GM21367 (cell line): ENCODE measurements around the gene DEXI.

ENCODE experiments used
- ATAC-seq: cut with Tn5 transposase; IDR thresholded peaks from one replicate; pipeline ENCODE4 v1.9.1; 2021; ENCODE audit not compliant: unreplicated experiment

The DEXI gene

DNA sequence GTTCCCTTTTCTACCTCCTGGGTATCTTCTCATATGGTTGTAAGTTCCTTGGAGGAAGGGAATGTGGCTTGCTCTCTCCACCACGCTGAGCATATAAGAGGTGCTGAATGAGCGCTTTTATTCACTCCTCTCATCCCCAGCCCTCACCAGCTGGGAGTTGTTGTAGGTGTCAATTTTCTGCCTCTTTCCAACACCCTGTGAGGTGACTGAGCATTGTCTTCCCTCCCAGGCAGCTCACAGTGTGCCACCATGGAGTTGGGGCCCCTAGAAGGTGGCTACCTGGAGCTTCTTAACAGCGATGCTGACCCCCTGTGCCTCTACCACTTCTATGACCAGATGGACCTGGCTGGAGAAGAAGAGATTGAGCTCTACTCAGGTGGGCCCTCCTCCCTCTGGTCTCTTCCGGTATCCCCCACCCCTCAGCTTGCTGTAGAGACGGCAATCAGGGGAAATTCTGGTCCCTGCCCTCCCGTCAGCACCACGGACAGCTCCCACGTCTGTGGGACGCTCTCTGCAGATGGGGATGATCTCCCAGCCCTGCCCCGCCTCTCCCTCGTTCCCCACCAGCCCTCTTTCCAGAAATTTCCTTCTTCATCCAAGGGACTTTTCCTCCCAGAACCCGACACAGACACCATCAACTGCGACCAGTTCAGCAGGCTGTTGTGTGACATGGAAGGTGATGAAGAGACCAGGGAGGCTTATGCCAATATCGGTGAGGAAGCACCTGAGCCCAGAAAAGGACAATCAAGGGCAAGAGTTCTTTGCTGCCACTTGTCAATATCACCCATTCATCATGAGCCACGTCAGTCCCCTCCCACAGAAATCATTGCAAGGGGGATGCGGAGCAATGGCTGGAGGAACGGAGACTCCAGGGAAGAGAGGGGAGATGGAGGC, 47.0 kb downstream of the DEXI start:
- ATAC-seq, result no peak

DNA sequence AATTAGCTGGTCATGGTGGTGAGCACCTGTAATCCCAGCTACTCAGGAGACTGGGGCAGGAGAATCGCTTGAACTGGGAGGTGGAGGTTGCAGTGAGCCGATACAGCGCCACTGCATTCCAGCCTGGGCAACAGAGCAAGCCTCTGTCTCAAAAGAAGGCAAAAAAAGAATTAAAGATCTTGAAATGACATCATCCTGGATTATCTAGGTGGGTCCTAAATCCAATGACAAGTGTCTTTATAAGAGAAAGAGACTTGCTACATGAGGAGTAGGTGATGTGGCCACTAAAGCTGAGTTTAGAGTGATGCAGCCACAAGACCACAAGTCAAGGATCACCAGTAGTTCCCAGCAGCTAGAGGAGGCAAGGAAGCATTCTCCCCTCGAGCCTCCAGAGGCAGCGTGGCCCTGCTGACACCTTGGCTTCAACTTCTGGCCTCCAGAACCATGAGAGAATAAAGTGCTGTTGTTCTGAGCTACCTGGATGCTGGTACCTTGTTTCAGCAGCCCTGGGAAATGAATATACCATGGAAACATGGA, 49.4 kb downstream of the DEXI start:
- no peak for ATAC-seq

DNA sequence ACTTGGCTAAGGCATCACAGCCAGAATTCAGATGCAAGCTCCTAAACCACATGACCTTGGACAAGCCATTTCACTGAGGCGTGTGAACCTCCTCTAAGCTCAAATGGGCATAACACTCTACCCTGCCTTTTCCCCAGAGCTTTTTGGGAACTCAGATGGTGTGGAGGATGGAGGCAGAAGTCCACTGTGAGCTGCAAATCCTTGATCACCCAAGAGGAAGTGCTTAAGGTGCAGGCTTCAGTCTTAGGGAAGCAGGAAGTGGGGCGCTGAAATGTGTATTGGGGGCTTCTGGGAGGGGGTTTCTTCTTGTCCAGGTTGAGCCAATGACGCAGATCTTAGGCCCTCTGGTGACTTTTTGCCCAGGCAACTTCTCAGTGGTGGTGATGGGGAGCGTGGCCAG, 52.4 kb downstream of the DEXI start:
- no peak for ATAC-seq

DNA sequence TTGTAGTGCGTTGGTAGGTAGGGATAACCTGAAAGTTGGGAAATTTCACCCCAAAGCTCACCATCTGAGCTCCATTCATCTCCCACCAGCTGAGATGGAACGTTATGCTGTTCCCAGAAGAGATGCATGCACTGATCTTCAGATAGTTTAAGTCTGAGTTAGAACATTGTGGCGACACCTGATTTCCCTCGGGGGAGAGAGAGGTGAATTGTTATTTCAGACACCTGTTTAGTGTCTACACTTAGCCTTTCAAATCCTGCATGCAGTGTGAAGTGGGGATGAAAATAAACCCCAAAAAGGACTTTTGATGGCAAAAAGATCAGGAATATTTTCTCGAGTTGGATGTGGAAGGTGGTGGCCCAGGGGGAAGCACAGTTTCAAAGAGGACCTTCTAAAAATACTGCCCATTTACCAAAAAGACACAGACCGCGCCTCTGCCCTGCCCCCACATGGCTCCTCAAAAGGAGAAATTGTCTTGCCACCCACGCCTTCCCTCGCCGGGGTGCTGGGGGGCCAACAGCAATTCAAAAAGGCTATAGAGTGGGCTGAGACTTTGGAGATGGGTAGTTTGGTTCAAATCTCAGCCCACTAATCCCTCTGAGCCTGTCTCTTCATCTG, 53.8 kb downstream of the DEXI start:
- no peak for ATAC-seq

DNA sequence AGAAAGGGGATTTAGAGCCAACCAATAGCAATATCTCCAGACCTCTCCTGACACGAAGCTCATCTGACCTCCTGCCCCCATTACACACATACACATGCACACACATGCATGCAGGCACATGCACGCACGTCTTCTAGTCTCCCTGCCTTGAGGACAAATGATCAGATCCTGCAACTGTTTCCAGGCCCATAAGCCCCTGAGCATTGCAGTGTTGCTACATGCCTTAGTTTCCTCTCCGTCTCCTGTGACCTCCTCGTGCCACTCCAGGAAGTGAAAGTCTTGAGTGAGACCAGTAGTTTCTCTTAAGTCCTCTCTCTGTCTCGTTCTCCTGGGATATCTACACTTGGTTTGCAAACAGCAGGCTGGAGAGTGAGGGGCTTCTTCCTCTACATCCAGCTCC, 57.0 kb downstream of the DEXI start:
- ATAC-seq, result no peak

DNA sequence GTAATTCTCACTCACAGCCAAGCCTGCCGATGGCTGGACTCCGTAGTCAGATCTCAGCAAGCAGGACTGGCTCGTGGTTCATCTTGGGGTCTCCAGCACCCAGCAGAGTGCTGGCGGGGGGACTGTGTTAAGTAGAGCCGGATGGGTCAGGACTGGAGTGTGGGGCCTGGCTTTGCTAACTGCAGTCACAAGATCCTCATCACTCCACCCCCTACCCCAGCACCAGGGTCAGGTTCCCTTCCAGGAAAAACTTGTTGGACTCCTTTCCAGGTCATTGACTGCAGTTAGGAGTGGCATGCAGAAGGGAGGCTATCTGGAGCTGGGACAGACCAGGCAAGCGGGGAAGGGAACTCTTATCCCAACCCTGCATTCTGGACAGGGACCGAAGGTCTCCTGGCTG, 59.3 kb downstream of the DEXI start:
- no peak for ATAC-seq

DNA sequence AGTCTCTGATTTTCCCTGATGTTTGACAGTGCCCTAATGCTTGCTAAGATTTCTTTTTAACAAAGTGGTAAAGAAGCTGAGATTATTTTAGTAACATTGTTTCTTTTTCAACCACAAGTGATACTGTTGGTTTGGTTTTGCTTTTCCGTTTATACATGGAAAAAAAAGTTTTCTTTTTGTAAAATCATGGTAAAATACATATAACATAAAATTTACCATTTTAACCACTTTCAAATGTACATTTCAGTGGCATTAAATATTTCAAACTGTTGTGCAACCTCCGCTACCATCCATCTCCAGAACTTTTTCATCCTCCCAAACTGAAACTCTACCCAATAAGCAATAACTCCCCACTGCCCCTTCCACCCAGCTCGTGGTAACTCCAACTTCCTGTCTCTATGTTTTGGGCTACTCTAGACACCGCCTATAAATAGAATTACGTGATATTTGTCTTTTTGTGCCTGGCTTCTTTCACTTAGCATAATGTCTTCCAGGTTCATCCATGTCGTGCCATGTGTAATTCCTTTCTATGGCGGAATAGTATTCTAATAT, 60.7 kb downstream of the DEXI start:
- no peak for ATAC-seq

DNA sequence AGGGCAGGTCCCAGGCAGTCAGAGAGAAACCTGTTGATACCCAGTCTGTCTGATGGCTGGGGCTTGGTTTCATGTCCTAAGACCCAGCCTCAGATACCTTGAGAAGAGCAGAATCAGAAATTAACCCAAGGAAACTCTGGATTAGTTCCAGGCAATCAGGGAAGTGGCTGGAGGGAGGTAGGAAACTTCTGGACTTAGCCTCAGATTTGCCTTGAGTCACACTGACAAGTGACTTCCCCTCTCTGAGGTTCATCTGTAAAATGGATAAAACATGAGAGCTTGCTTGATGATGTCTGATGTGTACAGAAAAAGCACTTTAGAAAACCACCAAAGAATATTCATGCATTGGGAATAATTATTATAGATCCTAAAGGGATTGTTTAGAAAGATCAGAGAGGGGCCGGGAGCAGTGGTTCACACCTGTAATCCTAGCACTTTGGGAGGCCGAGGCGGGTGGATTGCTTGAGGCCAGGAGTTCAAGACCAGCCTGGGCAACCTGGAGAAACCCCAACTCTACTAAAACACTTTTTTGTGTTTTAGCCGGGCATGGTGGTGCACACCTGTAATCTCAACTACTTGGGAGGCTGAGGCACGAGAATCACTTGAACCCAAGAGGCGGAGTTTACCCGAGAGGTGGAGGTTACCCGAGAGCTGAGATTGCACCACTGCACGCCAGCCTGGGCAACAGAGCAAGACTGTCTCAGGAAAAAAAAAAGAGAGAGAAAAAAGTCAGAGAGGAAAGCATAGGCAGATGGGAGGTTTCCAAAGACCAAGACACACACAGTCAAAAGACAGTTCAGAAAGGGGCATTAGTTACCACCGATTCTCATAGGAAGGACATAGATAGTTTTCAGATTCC, 61.4 kb downstream of the DEXI start:
- no peak for ATAC-seq

DNA sequence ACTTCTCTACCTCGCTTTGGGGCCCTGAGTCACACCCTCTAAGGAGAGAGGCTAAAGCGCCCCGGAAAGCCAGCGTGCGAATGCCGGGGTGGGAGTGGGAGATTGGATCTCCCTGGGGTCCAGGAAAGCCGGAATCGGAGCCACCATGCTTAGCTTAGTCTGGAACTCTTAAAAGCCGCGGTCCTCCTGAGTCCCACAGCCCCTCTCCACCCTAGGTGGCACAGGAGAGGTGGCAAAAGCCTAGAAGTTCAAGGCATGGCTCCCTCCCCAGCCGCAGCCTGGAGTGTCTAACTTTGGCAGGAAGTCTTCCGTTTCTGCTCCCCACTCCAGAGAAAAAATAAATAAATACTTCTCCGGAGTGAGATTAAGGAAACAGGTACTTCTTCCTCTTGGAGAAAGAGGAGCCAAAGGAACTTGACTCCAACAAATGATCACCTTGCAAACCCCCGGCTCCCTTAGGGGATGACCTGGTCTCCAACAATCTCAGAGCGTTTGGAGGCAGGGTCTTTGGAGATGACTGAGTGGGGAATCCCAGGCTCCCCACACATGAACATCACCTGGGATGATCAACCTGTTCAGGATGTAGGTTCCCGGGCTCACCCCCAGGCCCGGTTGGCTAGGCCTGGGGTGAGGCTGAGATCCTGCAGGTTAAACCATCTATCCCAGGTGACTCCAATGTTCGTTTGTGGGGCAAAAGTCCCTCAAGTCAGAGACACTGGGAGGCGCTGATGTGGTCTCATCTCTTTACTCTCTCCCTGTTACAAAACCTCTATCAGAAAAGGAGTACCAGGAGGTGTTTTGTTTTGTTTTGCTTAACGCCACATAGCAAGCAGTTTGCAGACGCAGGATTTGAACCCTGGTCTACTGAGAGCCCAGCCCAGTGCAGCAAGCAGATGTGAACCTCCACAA, 62.3 kb downstream of the DEXI start:
- no peak for ATAC-seq
